Measurements from ENCODE around the gene PRKCSH. TPM values are rescaled to one million over a fixed set of nuclear protein-coding genes. Genes with fewer than 3 reads are reported as not detected.

The PRKCSH gene
- total RNA-seq, 1 donor from 2014 or later: 391 TPM

- H3K9me3 Mint-ChIP-seq: no peaks in the 10 kb centered on the region
- H3K36me3 Mint-ChIP-seq (ENCODE audit: low read depth): no peaks in the 10 kb centered on the region
- TF ChIP-seq CTCF (conservative IDR thresholded peaks at IDR 0.05): no peak
- peaks cover 86% of the 10 kb centered on the region for H3K27me3 Mint-ChIP-seq (ENCODE audit: low read depth)
- no peak overlapping the region for H3K4me3 Mint-ChIP-seq
- no peak for DNase-seq (ENCODE audit: low read depth, low spot score)
- no peak overlapping the region for H3K27ac Mint-ChIP-seq (ENCODE audit: unreplicated experiment)
- H3K4me1 Mint-ChIP-seq: peaks cover 14% of the 10 kb centered on the region
These were observed 17.3 kb upstream of the PRKCSH start for GRCh38 chr19:11418094-11418548.

GRCh38 chr19:11418549-11419506 lies 16.6 kb upstream of the PRKCSH start, which contains the start of gene RGL3:
RGL3 (minus strand) TSS chr19:11419314; CDS start chr19:11419278, 36 bp downstream.
- H3K36me3 Mint-ChIP-seq (ENCODE audit: low read depth): no peaks in the 10 kb centered on the region
- no peak for DNase-seq (ENCODE audit: low read depth, low spot score)
- peaks cover 93% of the 10 kb centered on the region for H3K27me3 Mint-ChIP-seq (ENCODE audit: low read depth)

GRCh38 chr19:11420429-11421370 lies 14.7 kb upstream of the PRKCSH start:
- Mint-ChIP-seq H3K4me3 (no peak overlapping the region), H3K4me1 (peaks cover 14% of the 10 kb centered on the region), H3K27ac (ENCODE audit: unreplicated experiment) (no peak overlapping the region)

More at GRCh38 chr19:11418549-11419506, 16.6 kb upstream of the PRKCSH start, which contains the start of gene RGL3:
- no peaks in the 10 kb centered on the region for H3K9me3 Mint-ChIP-seq
- no peak for TF ChIP-seq CTCF (conservative IDR thresholded peaks at IDR 0.05)
- peak within 1 kb of the TSS; percentile 59 for H3K4me3 Mint-ChIP-seq
- no peak within 1 kb of the TSS for H3K27ac Mint-ChIP-seq (ENCODE audit: unreplicated experiment)
- peaks cover 14% of the 10 kb centered on the region for H3K4me1 Mint-ChIP-seq

GRCh38 chr19:11421371-11422098 lies 13.9 kb upstream of the PRKCSH start:
- peak; percentile 29 for DNase-seq (ENCODE audit: low read depth, low spot score)
- Mint-ChIP-seq H3K4me3 (peak overlapping the region; percentile 38), H3K36me3 (ENCODE audit: low read depth) (no peaks in the 10 kb centered on the region), H3K9me3 (no peaks in the 10 kb centered on the region), H3K4me1 (peaks cover 14% of the 10 kb centered on the region), H3K27me3 (ENCODE audit: low read depth) (peaks cover 77% of the 10 kb centered on the region), H3K27ac (ENCODE audit: unreplicated experiment) (no peak overlapping the region)
- TF ChIP-seq CTCF (conservative IDR thresholded peaks at IDR 0.05): no peak

More at GRCh38 chr19:11420429-11421370, 14.7 kb upstream of the PRKCSH start:
- Mint-ChIP-seq H3K36me3 (ENCODE audit: low read depth) (no peaks in the 10 kb centered on the region), H3K27me3 (ENCODE audit: low read depth) (peaks cover 85% of the 10 kb centered on the region), H3K9me3 (no peaks in the 10 kb centered on the region)
- no peak for DNase-seq (ENCODE audit: low read depth, low spot score)
- no peak for TF ChIP-seq CTCF (conservative IDR thresholded peaks at IDR 0.05)

Data from neural crest cell (in vitro differentiated cells).